ENCODE measurements around the gene MVD.

MVD gene

GRCh38 chr16:88638323-88639230 is 24.3 kb downstream of the MVD start, which contains the start of gene IL17C:
TSS of gene IL17C (plus strand) at chr16:88638572. CDS start at chr16:88638642, 70 bp downstream.
- DNase-seq, result no peak

DNA sequence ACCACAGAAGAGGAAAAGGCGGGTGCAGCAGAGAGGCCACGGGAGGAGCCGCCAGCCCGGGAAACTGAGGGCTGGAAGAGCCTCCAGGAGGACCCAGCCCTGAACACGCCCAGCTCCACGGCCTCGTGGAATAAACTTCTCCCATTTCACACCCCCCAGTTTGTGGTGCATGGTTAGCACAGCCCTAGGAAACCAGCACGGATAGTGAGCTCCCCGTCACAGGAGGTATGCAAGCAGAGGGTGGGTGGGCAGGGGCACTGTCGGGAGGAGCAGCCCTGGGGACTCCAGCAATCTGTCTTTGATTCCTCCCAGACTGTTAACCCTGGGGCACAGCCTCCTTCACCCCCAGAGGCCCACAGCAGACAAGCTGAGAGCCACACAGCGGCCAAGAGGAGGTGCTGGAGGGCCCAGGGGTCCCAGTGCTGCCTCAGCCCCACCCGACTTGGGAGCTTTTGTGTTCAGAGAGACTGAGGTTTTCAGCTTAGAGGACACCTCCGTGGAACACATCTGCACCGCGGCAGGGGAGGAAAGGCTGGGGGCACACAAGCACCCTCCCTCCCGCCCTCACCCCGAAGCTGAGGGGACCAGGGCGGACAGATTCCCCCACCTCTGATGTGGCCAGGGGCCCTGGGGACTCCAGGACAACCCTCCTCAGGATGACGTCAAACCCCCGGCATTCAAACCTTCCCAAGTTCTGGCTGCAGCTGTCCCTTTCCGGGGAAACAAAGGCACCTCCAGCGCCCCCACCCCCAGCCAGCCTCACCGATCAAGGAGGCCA is 26.2 kb downstream of the MVD start:
- no peak for DNase-seq

DNA sequence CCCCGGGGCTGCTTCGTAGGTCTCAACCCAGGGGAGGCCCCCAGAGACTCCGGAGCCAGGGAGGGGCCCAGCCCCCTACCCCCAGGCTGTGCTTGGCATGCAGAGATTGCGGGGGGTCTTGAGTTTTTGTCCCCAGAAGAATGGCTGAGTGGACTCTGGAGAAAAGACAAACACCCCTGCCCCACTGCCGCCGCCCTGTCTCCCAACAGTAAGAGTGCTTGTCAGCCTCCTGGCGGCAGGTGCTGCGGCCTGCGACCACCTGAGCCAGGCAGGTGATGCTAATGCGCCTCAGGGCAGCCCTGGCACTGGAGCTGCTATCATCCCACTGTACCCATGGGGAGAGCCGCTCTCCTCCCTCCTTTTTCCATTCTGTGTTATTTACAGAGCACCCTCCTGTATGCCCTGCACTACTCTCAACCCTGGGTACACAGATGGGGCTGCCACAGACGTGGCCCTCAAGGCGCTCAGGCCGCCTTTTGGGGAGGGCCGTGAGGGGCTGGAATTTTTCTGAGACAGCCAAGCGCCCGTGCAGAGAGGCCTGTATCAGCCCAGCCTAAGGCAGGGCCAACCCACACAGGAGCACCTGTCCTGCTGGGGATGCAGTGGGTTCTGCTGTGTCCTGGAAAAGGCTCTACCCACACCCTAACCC is 27.1 kb downstream of the MVD start:
- DNase-seq, result no peak

DNA sequence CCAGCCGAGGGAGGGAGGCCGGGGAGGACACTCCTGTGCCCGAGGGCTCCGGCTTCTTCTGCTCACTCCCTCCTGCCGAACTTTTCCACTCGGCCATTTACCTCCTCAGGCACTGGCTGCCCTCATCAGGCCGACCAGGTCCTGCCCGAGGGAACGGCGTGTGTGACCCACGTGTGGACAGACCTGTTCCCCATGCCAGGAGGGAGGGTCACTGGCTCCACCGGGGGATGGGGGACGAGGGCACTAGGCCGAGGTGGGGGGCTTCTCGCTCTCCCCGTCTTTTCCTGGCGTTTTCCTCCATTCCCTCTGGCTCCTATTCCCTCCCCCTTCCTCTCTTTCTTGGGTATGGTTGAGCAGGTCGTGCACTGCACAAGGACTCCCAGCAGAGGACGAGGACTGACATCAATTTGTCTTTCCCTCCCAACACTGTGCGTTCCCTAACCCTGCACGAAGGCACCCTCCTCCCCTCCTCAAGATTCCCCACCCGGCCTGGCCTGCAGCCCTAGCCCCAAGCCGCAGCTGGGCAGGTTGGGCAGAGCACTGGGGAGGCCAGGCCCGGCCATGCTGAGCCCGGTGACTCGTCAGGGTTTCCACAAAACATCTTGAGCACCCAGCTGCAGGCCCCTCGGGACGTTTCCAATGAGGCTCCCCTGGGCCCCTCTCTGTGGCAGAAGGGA is 27.8 kb downstream of the MVD start:
- DNase-seq, result no peak

GRCh38 chr16:88634141-88634993 is 28.5 kb downstream of the MVD start:
- peak; percentile 73 for DNase-seq

GRCh38 chr16:88633684-88634140 is 29.2 kb downstream of the MVD start:
- peak; percentile 59 for DNase-seq

GRCh38 chr16:88632587-88632930 is 30.3 kb downstream of the MVD start:
- DNase-seq, result no peak

DNA sequence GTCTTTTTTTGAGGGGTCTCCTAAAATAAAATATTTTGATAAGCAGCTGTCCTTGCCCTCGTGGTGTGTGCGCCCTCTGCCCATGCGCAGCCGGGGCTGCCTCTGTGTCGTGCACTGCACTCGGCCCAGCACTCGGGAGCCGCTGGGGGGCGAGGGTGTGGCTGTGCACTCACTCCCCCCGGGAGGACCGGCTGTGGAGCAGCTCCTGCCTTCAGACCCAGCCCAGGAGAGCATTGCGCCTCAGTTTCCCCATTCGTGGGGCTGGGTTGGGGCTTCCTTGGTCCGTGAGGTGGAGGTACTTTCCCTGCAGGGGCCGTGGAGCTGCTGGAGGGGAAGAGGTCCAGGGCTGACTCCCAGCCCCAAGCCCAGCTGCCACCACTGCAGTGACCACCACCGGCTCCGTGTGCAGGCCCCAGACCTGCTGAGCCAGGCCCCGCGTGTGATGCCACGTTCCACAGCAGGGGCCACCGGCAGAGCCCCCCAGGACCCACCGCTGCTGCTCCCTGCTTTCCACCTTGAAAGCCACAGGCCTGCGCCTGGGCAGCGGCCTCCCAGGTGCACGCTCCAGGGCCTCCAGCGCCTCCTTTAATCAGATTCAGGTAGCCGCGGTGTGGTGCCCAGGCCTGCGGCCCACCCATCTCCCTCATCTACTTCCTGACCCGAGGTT is 30.8 kb downstream of the MVD start:
- DNase-seq, result no peak

GRCh38 chr16:88631384-88631783 is 31.5 kb downstream of the MVD start:
- DNase-seq, result no peak

DNA sequence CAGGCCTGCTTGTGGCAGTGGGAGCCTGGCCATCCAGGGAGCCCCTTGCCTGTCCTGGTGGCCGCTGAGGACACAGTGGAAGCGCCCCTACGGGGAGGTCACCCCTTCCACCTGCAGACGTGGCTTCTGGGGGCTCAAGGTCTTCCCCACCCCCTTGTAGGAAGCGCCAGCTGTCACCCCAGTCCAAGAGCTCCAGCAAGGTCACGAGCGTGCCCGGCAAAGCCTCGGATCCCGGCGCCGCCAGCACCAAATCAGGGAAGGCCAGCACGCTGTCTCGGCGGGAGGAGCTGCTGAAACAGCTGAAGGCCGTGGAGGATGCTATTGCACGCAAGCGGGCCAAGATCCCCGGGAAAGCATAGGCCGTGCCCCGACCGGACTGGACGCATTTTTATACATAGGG is 31.9 kb downstream of the MVD start:
- no peak for DNase-seq

GRCh38 chr16:88630433-88630832 is 32.5 kb downstream of the MVD start:
- DNase-seq, result no peak

- DNase-seq, result no peak
Observed at GRCh38 chr16:88629835-88630234, 33.1 kb downstream of the MVD start.

- DNase-seq, result no peak
Observed at GRCh38 chr16:88628512-88628974, 34.3 kb downstream of the MVD start.

DNA sequence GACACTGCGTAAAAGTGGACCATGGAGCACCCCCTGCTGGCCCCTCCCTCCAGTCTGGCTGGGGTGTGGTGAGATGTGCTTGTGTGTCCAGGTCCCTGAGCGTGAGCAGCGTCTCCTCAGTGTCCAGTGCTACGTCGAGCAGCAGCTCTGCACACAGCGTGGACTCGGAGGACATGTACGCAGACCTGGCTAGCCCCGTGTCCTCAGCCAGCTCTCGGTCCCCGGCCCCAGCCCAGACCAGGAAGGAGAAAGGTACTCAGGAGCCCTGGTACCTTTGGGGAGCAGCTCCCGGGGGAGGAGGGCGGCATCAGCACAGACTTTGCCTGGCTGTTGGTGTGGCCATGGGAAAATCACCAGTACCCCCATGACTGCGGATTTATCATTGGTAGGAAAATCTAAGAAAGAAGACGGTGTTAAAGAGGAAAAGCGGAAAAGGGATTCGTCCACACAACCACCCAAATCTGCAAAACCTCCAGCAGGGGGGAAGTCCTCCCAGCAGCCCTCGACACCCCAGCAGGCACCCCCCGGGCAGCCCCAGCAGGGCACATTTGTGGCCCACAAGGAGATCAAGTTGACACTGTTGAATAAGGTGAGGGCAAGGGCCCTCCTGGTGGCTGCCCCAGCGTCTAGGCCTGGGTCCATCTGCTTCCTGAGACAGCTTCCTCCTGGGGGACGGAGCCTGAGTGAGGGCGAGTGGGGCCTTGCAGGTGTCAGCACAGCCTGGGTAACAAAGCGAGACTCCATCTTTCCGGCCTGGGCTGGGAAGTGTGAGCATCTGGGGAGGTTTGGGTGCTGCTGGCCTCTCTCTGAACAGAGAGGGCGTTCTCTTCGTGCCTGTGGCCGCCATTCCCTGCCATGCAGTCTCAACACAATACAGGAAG is 35.1 kb downstream of the MVD start:
- no peak for DNase-seq

GRCh38 chr16:88626646-88627045 is 36.2 kb downstream of the MVD start:
- DNase-seq, result no peak

DNA sequence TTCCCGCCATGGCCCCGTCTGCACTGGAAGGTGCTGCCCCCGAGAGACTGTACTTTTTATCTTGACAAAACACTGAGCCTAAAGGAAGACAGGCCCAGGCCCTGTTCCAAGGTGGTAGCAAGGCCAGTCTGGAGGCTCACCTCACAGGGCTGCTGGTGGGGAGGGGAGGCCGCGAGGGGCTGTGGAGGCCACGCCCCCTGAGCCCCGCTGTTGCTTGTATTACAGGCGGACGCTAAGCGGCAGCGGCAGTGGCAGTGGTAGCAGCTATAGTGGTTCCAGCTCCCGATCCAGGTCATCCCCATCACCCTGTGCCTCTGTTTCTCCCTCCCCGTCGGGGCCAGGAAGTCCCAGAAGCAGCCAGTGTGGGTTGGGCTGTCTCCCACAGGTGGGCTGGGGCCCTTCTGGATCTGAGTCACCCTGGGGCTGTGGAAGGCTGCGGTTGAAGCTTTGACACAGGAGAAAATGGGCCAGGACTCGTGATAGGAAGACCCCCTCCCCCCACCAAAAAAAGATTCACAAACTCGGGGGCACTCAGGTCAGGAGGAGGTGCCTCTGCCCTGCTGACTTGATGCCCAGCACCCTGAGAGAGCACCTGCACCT is 37.8 kb downstream of the MVD start:
- DNase-seq, result no peak

- DNase-seq, result no peak
Observed at GRCh38 chr16:88624481-88624880, 38.4 kb downstream of the MVD start.

DNA sequence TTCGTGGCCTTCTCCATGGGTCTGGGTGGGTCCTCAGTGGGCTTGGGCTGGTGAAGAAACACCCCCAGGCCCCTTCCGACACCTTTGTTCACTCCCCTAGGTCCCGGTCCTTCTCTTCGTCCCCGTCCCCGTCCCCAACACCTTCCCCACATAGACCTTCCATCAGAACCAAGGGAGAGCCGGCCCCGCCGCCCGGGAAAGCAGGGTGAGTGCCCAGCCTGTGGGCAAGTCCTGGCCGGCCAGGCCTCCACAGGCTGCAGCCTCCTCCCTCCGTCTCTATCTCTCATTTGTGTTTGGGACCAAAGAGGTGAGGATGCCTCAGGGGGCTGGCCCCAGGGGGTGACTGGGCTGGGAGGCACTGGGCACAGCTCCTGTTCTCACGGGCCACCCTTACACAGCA is 39.0 kb downstream of the MVD start:
- no peak for DNase-seq

DNA sequence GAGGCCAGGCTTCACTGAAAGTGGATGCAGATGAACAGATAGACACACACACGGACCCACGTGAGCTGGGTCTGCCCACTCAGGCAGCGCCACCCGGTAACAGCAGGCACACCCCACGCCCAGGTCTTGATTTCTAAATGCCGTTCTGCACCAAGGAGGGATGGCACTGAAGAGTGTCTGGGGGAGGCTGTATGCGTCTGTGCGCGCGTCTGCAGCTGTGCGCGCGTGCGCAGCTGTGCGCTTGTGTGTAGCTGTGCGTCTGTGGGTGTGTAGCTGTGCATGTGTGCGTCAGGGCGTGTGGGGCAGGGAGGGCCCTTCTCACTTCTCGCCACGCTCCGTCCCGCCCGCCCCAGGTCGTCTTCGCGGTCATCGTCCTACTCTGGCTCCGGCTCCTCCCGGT is 40.0 kb downstream of the MVD start:
- no peak for DNase-seq

DNA sequence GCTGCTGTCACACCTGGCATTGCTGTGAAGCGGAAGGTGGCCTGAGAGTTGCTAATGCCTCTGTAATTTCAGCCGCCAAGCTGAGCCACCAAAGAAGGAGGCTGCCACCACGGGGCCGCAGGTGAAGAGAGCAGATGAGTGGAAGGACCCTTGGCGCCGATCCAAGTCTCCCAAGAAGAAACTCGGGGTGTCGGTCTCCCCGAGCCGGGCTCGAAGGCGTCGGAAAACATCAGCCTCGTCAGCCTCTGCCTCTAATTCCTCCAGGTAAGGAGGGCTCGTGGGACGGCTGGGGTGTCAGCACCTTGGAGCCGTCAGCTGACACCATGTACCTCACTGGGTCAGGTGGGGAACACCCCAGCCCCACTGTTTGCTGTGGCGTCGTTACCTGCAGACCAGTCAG is 40.8 kb downstream of the MVD start:
- DNase-seq, result no peak
